Hematopoietic multipotent progenitor cell (in vitro differentiated cells): ENCODE data around the gene CLIC5. TPM values are rescaled to one million over a fixed set of nuclear protein-coding genes. Genes with fewer than 3 reads are reported as not detected.
"Not testable (repeated sequence)": the region's sequence is repeated elsewhere in the genome, so short reads cannot be mapped to it uniquely, and the experiment has no call there.

Experiments
- DNase-seq, 3 donors: peaks; one replicate each; pipeline ENCODE4 v3.0.0-alpha.2; 2011 to 2015; ENCODE audit warnings: low read depth in 2 of 3, low spot score in 2 of 3
- total RNA-seq: library from RNA; depleted of rRNA; stranded (reverse); fragments of >200 nt; gene quantifications from one replicate; pipeline ENCODE4 v1.2.3, GENCODE V29; 2012

Gene CLIC5
- total RNA-seq, 1 donor = under 0.01 TPM

DNA sequence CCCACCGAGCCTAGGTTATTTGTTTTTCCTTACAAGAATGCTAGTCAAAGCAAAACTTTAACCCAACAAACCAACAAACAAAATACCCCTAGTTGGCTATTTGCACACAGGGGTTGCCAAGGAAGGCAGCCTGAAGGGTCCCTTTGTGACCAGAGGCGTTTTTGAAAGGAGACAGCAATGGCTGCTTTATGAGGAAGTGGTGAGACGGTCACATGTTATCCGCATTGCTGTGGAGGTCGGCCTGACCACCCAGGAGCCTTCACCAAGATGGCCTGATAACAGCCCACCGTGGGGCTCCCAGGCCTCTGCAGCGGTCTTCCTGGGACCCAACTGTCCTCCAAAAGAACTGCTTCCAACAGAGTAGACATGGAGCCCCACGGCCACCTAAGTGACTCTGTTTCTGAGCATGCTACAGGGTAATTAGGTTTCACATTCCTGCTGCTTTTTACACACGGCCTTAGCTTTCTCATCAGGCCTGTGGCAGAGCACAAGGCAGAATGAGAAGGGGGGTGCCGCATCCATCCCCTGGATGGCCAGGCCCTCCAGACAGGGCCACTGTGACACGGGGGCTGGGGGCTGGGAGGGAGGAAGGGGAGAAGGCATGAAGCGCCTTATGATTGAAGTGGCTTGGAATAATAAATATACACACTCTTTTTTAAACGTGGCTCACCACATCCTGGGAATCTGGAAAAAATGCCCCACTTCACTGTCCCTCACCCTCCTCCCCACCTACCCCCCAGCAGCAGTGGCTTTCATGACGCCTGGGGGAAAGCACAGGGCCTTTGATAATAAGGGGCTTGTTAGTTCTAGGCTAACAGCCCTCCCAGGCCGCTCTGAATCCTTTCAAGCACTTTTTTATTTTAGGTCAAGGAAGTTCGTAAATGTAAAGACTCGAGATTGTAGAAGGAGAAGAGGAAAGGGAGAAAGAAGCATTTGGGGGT is 86.0 kb downstream of the CLIC5 start:
- peak in 1 of 3 donors; percentile 42 for DNase-seq

DNA sequence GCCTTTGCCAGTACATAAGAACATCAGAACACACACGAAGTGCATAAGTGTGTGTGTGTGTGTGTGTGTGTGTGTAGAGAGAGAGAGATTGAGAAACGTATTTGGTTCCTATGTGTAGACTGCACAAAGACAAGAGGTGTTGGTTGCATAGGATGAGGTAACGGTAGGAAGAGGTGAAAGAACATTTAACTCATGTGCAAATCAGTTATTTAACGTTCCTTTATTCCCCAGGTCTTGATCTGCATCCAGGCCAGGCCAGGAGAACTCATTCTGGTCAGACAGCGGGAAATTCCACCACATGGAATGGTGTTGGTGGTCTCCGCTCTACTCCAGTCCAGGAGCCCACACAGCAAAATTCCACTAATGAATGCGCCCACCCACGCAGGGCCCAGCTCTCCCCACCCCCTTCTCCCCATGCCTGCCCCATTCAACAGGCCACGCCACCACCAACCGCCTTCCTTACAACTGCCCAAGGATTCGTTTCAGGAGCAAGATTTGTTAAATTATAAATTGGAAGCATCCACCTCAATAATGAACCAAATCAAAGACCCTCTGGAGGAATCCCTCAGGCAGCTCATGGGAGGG is 86.8 kb downstream of the CLIC5 start:
- no peak for DNase-seq

DNA sequence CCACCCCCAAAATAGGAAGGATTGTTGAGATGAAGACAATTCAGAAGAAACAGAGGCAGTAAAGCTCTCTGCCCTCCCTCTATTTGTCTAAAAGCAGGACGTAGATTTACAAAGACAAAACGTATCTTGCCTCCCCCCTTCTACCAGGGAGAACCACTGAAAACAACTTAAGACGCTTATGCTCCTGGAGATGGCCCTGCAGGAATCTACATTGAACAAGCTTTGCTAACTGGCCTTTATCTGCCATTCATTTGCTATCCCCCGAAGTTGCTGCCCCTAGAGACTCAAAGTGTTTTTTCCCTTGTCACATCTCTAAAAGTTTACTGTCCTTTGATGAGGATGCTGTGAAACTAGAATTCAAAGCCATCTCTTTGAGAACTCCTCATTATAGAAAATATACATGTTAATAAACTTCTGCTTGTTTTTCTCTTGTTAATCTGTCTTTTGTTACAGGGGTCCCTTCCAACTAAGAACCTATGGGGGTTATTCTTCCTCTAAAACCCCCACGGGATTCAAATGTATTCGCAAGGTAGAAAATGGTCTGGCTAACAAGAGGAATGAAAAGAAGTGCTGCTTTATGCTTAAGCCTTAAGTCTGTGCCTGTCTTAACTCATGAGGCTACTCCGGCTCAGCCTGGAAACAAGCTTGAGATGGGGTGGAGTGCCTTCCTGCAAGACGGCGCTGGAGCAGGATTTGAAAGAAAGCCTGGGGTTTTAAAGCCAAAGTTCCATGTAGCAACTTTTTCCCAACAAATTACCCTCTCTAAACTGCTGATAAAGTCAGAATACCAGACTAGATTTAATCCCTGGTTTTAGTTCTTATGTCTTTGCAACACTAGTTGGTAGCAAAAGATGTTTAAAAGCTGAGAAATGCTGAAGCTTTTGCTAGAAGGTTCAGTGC is 88.0 kb downstream of the CLIC5 start:
- no peak for DNase-seq

DNA sequence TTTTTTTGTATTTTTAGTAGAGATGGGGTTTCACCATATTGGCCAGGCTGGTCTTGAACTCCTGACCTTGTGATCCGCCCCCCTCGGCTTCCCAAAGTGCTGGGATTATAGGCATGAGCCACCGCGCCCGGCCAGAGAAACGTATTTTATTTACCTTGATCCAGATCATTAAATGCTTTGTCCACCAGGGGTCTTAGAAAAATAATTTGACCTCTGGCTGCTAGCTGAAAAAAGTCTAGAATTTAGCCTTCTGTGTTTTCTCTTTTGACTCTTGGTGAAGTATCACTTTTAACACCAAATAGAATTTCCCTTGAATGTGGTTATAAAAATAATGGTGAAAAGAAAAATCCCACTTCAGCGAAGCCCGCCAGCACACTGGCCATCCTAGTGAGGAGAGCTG is 89.2 kb downstream of the CLIC5 start:
- DNase-seq = not testable (repeated sequence)

DNA sequence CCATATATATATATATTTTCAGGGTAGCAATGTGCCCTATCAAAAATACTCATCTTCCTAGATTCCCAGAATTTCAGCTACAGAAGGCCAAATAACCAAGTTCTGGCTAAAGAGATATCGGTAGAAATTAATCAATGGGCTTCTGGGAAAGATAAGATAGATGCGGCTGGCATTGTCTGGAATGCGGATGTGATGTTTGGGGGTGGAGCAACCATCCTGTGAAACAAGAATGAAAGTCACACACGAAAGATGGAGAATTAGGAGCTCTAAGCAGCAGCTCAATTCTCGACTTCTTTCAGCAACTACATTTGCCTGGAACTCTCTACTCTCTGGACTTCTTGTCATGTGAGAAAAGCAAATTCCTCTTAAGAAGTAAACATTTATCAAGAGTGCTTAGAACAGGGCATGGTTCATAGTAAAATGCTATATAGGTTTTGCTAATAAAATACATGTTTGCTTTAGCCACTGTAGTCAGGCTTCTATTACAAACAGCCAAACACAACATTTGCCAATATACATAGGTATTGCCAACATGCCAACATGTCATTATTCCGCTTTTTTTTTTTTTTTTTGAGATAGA is 90.8 kb downstream of the CLIC5 start:
- no peak for DNase-seq

DNA sequence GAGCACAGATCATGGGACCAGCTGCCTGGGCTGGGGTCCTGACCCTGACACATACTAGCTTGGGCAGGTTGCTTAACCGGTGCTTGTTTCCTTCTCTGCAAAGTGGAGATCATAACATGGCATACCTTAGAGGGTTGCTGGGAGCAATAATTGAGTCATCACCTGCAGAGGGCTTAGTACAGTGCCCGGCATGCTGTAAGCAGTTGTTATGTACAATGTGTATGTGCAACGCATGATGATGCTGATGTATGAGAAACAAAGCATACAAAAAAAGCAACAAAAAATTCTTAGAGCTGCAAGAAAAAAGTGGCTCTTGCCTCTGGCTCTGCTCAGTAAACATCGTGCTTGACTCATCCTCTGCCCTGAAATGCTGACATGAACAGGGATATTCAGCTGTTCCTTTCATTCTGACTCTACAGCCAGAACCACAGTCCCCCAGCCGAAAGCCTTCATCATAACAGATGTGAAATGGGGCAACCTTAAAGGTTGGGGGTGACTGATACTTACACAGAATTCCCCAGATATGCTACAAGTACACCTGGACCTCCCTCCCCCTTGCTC is 91.7 kb downstream of the CLIC5 start:
- no peak for DNase-seq

DNA sequence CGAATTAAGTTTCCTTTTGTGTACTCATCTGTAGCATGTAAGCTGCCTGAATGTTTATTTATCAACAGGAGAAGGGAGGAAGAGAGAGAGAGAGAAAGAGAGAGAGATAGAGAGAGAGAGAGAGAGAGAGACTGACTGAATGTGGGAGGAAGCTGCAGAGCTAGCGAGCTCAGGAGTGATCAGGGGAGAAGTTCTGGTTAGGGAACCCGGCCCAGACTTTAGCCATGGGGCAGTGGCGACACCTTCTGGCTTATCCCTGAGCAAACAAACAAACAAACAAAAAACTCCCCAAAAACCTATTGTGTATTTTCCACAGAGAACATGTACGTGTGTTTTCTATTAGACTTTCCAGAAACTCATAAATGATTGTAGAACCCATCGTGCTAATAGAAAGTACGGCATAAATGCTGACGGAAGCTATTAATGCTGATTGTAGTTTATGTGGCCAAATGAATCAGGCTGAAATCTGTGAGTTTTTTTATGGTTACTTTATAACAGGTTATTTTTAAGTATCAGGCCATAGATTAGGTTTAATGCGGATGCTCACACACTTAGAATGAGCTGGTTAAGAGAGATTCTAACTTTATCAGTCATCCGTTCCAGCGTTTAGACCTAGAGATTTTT is 92.8 kb downstream of the CLIC5 start:
- peak; percentile 9 to 81 (median 73) for DNase-seq

DNA sequence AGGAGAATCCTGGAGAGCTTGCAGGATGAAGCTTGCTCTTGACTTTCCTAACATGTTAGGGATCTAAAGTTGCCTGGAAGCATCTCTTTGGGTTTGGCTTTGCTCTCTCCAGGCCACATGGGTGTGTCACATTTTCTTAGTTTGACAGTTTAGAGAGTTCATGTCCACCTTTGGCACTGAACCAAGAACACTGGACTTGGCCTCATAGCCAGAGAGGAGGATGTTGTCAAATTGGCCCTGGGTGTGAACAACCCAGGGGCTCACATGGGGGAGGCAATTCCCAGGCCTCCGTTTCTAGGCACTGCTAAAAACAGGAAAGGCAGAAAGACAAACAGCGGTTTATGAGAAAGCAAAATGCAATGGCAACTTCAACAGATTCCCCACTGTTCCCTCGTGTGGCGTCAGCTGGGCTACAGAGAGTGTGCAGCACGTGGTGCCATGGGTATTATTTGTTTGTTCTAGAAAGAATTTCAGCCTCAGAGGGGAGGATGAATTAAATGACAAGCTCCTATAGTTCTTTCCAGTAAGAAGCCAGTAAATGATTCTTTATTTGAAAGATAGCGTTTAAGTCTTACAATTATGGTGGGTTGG is 93.9 kb downstream of the CLIC5 start:
- DNase-seq = no peak

DNA sequence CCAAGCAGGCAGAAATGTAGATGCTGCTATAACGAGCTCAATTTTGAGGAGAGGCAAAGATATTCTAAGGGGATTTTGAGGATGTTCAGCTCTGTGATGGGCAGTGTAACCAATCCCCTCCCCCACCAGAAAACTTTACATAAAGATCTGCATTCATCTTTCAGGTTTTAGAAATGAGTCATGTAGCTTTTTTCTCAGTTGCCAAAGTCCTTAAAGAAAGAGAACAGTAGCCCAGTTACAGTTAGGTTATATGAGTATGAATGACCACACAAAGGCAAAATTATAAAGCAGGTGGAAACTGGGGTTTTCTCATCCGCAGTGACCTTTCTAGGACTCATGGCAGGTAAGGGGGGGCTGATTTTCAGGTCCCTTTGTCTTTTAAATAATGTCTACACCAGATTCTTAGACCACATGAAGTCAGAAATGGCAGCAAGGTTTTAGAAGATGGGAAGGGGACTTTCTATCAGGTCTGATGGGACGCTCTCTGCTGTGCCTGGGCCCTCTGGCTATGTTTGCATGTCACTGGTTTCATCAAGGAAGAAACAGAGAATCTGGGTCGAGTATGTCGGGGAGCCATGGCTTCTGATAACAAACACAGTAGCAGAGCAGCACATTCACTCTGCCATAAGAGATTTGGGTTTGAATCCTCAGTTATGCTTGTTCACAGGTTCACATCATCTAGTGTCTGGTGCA is 94.7 kb downstream of the CLIC5 start:
- DNase-seq = no peak

DNA sequence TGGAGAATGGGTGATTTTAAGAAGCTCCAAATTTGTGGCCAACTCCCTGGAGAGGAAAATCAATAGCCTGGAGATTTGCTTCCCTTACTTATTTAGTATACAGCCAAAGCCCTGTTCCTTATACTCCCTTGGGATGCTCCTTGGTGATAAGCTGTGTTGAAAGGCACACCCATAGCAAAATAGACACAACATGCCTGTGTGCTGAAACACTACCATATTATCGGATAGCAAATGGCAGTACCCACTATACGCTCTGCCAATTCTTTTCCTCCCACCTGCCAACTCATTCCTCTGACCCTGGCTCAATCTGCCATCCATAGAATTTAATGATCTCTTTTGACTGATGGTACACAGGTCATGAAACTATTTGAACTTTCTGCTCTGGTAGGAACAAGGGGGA is 98.2 kb downstream of the CLIC5 start:
- DNase-seq = no peak

DNA sequence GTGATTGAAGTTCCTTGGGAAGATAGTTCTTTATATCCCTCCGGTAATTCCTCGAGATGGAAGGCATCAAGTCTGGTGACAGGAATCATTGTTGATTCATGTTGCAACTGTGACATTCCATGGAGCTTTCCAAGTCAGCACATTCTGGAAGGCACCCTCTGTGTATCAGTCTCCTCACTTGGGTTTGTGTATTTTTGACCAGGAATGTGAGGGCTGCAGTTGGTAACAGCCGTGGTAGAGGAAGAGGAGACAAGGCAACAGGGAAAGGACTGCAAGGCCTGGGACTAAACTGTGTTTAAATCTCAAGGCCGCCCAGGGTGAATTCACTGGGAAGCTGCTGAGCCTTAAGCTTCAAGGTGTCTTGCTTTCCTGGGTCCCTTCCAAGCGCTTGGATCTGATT is 99.0 kb downstream of the CLIC5 start:
- no peak for DNase-seq

DNA sequence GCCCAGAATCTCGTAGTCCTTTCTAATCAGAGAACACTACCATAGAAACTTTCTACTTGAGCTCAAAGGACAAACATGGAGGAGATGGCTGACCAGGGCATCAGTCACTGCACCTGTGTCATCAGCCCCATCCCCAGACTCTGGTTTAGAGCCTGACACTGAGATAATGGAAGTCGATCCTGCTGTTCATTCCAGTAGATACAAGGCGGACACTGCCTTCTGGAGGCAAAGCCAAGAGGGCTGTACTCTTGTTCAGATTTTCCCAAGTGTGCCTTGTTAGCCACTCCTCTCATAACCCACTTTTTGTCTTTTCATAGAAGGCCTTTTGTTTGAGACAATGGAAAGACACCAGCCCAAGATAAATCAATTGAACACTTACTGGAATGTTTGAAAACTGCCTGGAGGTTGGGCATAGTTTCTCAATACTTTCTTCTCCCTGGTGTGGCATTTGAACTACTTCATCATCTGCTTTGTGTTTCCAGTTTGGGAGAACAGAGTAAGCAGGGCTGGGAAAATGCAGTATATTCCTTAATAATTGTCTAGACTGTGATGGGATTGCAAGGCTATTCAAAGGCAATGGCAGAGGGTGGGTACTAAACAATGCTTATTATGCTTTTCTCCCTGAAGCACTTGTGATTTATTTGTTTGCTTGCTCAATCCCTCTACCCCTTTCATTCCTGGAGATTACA is 99.7 kb downstream of the CLIC5 start:
- DNase-seq = no peak

DNA sequence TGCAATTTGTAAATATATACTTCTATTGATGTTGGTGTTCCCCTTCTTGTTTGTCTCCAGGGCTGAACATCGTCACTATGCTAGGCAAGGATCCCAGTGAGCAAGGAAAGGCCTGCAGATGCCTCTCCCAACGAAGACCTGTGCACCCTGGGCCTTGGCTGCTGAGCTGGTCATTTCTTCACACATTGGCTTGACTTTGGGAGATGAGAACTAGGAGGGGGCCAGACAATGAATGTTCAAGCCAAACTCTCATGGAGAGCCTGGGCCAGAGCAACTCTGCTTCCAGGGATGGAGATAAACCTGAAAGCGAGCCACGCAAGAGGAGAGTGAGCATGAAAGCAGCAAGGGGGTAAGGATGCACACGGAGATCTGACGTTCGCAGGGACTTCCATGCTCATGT is 104.0 kb downstream of the CLIC5 start:
- DNase-seq = no peak

DNA sequence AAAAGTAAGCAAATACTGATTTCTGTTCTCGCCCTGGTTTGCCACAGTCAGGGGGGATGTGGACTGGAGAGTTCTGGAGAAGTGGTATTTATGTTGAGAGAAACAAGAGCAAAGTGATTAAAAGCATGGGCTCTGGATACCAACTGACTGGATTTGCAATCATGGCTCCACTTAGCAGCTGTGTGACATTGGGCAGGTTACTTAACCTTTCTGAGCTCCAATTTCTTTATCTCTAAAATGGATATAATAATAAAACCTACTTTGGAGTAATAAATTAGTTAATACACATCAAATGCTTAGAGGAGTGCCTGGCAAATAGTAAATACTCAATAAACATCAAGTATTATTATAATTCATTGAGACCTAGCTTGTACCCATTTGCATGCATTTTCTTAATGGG is 111.7 kb downstream of the CLIC5 start:
- no peak for DNase-seq

DNA sequence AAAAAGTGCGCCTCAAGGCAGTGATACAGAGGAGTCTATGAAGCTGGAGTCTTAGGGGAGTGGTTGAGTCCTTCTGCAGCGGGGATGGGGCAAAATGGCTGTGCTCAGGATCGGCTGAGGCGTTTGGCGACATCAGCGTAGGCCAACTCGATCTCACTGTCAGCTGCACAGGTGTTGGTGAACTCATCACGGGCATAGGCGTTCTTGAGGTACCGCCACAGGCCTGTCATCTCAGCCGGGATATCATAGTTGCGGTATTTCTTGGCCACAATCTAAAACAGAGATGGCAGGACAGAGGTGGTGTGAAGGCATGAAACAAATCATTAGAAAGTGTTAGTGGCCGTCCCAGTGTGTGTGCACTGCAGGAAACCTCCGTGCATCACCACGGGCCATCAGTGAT is 112.7 kb downstream of the CLIC5 start:
- no peak for DNase-seq

DNA sequence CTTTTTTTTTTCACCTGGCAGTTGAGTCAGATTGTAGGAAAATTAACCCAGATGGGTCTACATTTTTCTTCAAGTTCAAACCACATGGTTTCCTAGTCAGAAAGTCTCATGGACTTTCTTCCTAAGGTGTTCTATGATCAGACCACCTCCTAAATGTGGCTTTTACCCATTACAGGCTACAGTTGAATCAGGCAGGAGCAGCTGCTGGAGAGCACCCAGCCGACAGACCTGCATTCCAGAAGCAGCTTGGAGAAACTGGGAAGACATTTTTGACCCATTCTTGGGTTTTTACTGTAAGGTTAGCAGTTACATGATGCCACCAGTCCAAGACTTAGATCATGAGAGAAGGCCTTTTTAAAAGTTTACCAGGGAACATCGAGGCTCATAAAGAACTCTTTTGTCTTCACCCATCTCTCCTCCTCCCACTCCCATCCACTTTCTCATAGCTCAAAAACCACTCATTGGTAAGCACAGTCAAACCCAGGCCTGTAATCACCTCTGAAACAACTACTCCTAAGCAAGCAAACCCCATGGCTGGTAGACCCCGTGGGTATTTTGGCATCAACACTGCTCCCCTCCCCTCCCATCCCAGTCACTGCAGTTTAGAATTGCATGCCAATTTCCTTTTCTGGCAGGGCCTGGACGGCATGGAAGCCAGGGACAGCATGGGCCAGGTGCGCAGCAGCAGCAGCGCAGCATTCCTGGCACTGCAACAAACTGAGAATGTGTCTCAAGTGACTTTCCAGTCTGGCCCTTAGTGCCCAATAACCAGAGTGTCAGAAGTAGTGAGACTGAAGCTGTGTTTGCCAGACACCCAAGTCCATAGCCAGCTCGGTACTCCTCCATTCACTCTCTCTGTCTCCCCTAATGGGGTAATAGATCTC is 113.7 kb downstream of the CLIC5 start:
- no peak for DNase-seq
